ENCODE data around the gene CDK5.
"Not testable (repeated sequence)": the region's sequence is repeated elsewhere in the genome, so short reads cannot be mapped to it uniquely, and the experiment has no call there.

GRCh38 chr7:151026771-151027727, 30.6 kb downstream of the CDK5 start:
- not testable (repeated sequence) for TF ChIP-seq CTCF, POLR2A, POLR2AphosphoS5 (IDR thresholded peaks at IDR 0.05)

All from prostate gland (tissue), 2 donors.